Stimulated activated naive CD4-positive, alpha-beta T cell treated with Interleukin-2 at 50 U/mL for 16 hours (primary cell): ENCODE measurements around the gene FAXC.
"Not testable (repeated sequence)": the region's sequence is repeated elsewhere in the genome, so short reads cannot be mapped to it uniquely, and the experiment has no call there.

ENCODE experiments used
- DNase-seq: peaks from one replicate; lab custom pipeline; 2025; lab: John Stamatoyannopoulos, UW

Gene FAXC

GRCh38 chr6:99285881-99286280 is 63.6 kb downstream of the FAXC start:
- DNase-seq: no peak

- DNase-seq: no peak
Observed at GRCh38 chr6:99282479-99283062, 66.9 kb downstream of the FAXC start.

GRCh38 chr6:99276747-99277146 is 72.7 kb downstream of the FAXC start:
- DNase-seq: no peak

GRCh38 chr6:99270826-99271225 is 78.6 kb downstream of the FAXC start:
- DNase-seq: no peak

- no peak for DNase-seq
Observed at GRCh38 chr6:99270030-99270429, 79.4 kb downstream of the FAXC start.

- no peak for DNase-seq
Observed at GRCh38 chr6:99269207-99269606, 80.3 kb downstream of the FAXC start.

- DNase-seq: not testable (repeated sequence)
Observed at GRCh38 chr6:99266996-99267395, 82.5 kb downstream of the FAXC start.

- not testable (repeated sequence) for DNase-seq
Observed at GRCh38 chr6:99265447-99265846, 84.0 kb downstream of the FAXC start.

GRCh38 chr6:99254616-99255550 is 94.6 kb downstream of the FAXC start:
- DNase-seq: no peak

GRCh38 chr6:99253271-99253670 is 96.2 kb downstream of the FAXC start:
- DNase-seq: no peak

- no peak for DNase-seq
Observed at GRCh38 chr6:99252421-99252820, 97.1 kb downstream of the FAXC start.

- DNase-seq: no peak
Observed at GRCh38 chr6:99250476-99250875, 99.0 kb downstream of the FAXC start.

- DNase-seq: no peak
Observed at GRCh38 chr6:99246602-99247001, 102.9 kb downstream of the FAXC start.

GRCh38 chr6:99241905-99242534 is 107.5 kb downstream of the FAXC start:
- no peak for DNase-seq

- DNase-seq: no peak
Observed at GRCh38 chr6:99236010-99236409, 113.5 kb downstream of the FAXC start.

- DNase-seq: no peak
Observed at GRCh38 chr6:99233219-99233618, 116.3 kb downstream of the FAXC start.

- no peak for DNase-seq
Observed at GRCh38 chr6:99232056-99232455, 117.4 kb downstream of the FAXC start.

GRCh38 chr6:99225172-99225571 is 124.3 kb downstream of the FAXC start:
- DNase-seq: no peak
